HL-60 (cell line): ENCODE results near the gene C17orf50.

Source experiments
- CTCF ChIP-seq: IDR thresholded peaks from one replicate; pipeline ENCODE4 v1.5.1; 2011; ENCODE audit warnings: low read length, control low read depth, inconsistent platforms; ENCODE audit not compliant: insufficient read depth
- GABPA ChIP-seq: IDR thresholded peaks from 2 replicates; pipeline ENCODE4 v1.6.1; 2012; ENCODE audit warnings: low read depth

- TF ChIP-seq CTCF, result no peak
- TF ChIP-seq GABPA, result no peak
Observed at GRCh38 chr17:35795007-35795870, 34.6 kb downstream of the C17orf50 start, which contains the start of gene MMP28.
